Heart left ventricle (tissue), 13 donors: ENCODE measurements around the gene LSS.

ENCODE experiments used
- CTCF ChIP-seq, 12 donors: fragments of 200-600 bp; sonication (generic) in 4 of 12; IDR thresholded peaks; one replicate each; pipeline versions ENCODE4 v1.5.0 to v1.8.0; 2018 to 2022; ENCODE audit warnings: antibody characterized with exemption in 12 of 12, mild to moderate bottlenecking in 5 of 12
- POLR2A ChIP-seq, 2 donors: fragments of 450-650 bp; IDR thresholded peaks; one replicate each; pipeline ENCODE4 v1.6.1; 2017; ENCODE audit warnings: antibody characterized with exemption in 2 of 2, mild to moderate bottlenecking in 2 of 2, moderate library complexity in 2 of 2
- donor health status: ischemic (EF 13 %, LVEDD 7.1; RV severe dilation, severe dysfunction).
- donor health status: DM: no; HTN: yes; CAD: no.
- donor health status: DM: no; HTN: no; CAD: no.
- donor health status: ischemic (EF 25% LVEDD 6.9; RV normal size, moderate dysfunction).
- donor health status: ischemic (EF 25% LVEDD 5.7; RV mildly dilated, moderate dysfunction).
- donor health status: ischemic (EF 35%, LVEDD 5.7; RV mildly dilated, moderate dysfunction).
- donor health status: nonischemic (EF 11% LVEDD 7.7; RV severe dilation, severe dysfunction).
- donor health status: DM: yes; HTN: yes; CAD: no.
- donor health status: PGD.
- donor health status: ischemic (EF 29% LVEDD 5.4; RV normal size, mild dysfunction).
- donor health status: nonischemic (EF 23%, LVEDD 6.1; RV moderate dilation, normal function).

GRCh38 chr21:46180079-46180722 is 48.4 kb downstream of the LSS start:
- TF ChIP-seq CTCF (IDR thresholded peaks at IDR 0.05) (no peak), POLR2A (IDR thresholded peaks at IDR 0.05) (no peak)
